GM19372 (cell line): ENCODE data around the gene FAM240A.
"Not testable (repeated sequence)": the region's sequence is repeated elsewhere in the genome, so short reads cannot be mapped to it uniquely, and the experiment has no call there.

Experiments used
- ATAC-seq: cut with Tn5 transposase; IDR thresholded peaks from one replicate; pipeline ENCODE4 v1.9.1; 2021; ENCODE audit warnings: mild to moderate bottlenecking, low read depth, moderate library complexity; ENCODE audit not compliant: unreplicated experiment

The FAM240A gene

DNA sequence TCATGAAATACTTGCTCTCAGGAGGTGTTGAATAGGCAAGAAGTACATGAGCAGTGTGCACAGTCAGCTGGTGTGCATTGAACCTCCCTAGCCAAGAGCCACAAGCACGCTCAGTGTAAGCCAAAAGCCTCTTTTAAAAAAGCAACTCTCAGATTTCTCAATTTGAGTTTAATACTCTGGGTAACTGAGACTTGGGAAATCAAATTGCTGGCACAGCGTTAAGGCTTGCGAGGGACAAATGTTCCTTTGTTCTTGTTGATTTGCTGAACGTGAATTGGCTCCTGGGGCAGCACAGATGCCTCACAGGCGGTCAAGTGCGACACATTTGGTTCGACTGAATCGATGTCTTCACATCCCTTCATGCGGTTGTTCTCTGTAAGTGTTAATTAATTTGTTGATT lies at the start of gene FAM240A:
FAM240A (plus strand) TSS at position 202 of the 400 bp plus-strand sequence; CDS start at position 361, 159 bp downstream.
- no peak for ATAC-seq

- no peak for ATAC-seq
These were observed 47.9 kb upstream of the FAM240A start for GRCh38 chr3:46564190-46565021.

DNA sequence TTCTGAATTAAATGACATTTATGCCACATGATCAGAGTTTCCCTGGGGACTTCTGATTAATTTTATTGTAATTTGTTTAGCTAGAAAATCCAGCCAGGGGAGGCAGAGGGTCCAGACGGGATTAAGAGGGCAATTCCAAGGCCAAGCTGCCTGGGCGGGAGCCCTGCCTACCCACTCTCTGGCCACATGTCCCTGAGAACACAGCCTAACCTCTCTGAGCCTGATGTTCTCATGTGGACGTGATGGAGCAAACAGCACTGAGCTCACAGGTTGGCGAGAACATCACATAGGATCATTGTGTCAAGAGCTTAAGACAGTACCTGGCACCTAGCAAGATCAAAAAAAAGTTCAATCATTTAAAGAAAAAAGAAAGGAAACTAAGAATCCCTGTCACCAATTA lies 47.2 kb upstream of the FAM240A start:
- no peak for ATAC-seq

DNA sequence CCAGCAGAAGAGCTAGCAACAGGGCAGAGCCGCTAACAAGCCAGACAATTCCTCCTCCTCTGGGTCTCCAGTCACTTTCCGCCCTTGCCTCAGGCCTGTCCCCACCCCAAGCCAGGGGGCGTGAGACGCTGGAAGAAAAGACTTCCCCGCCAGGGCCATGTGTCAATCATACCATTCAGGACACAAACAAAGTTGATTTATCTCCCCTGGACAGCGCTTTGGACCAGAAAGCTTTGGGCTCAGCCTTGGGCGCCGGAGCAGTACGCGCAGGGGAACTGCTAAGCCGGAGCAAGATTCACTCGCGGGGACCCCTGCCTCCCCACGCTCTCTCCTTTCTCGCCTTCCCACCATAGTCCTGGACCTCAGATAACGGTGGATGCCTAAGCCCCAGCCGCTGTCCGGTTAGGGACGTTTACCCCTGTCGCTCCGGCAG lies 46.7 kb upstream of the FAM240A start:
- no peak for ATAC-seq

- no peak for ATAC-seq
These were observed 46.2 kb upstream of the FAM240A start, which contains the start of gene LRRC2 for GRCh38 chr3:46566040-46566641. TSS of gene LRRC2 (minus strand) at chr3:46566302. CDS start at chr3:46551591, 14,711 bp downstream.

- no peak for ATAC-seq
These were observed 40.6 kb upstream of the FAM240A start for GRCh38 chr3:46571684-46572083.

DNA sequence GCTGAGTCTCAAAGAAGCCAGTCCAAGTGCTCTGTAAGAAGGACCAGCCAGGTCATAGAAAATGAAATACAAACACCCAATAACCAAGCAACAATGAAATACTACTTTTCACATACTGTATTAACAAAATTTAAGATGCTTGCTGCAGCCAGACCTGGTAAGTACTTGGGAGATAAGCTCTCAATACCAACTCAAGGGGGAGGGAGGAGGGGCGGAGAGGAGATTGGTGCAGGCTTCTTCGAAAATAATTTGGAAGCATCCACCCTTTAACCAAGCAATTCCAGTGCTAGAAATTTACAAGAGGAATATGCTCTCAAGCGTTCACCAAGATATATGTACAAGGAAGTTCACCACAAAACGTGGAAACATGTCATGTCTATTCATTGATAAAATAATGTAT lies 38.6 kb upstream of the FAM240A start:
- no peak for ATAC-seq

DNA sequence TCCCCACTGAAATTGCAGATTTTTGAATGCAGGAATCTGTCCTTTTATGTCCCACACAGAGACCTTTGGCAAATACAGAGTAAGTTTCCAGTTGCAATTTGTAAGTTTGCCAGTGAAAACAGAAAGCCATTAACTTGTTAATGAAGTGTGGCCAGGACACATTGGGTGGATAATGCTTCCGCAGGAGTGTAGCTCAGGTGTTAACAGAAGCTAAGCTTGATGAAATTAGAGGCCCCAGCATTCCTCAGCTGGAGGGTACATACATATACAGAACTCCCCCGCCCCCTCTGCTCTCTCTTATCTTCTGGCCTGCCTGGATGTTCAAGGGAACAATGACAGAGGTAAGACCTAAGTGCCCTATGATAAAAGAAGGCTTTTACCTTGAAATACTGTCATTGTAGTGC lies 38.1 kb upstream of the FAM240A start:
- ATAC-seq = no peak

GRCh38 chr3:46574881-46575576 lies 37.3 kb upstream of the FAM240A start:
- ATAC-seq = no peak

DNA sequence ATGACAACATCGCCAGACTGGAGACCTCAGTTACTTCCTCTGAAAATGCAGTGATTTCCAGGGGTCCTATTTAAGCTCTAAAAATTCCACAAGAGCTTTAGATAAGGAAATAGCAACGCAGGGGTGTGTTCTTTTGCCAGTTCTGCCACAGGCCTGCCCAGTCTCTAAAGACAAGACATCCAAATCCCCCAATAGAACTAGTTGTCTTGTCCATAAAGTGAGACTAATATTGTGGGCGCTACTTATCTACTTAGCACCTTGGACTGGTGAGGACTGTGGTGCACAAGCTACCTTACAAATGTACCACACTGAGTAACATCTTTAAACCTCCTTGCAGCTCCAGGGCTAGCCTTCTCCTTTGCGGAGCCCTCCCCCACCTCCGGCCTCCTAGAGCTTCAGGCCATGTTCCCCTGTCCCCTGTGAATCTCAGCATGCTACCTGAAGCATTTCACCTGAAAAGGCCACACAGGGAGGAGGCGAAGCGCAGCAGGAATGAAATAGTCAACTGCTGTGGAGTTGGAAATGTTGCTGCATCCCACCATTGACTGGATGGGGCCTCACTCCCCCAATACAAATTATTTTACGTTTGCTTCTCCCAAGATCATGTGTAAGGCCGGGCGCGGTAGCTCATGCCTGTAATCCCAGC lies 36.6 kb upstream of the FAM240A start:
- no peak for ATAC-seq

DNA sequence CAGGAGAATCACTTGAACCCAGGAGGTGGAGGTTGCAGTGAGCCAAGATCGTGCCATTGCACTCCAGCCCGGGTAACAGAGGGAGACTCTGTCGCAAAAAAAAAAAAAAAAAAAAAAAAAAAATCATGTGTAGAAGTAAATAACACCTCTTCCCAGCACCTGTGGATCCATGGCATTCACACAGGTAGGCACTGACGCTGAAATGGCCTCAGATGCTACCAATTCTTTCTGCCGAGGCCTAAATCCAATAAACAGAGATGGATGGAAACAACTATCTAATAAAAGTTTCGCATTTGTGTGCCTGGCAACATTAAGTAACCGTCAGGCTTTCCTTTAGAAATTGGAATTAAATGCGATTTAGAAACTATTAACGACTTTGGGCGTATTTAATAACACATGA lies 35.9 kb upstream of the FAM240A start:
- ATAC-seq = no peak

DNA sequence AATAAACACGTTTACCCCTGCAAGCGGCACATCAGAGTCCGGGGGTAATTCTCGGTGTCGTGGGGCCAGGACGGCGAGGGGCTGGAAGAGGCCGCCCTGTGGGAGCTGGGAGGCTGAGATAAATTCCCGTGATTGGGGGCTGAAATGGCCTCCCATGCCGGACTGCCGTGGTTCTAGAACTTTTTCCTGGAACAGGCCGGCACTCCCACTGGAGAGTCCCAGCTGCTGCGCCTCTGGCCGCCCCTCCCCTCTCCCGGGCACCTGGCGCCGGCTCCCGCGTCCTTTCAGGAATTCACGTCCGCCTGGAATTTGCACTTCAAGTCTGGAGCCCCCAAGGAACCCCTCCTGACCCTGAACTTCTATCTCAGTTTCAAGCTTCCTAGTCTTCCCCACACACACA lies 35.4 kb upstream of the FAM240A start:
- no peak for ATAC-seq

GRCh38 chr3:46577580-46578249 lies 34.6 kb upstream of the FAM240A start:
- not testable (repeated sequence) for ATAC-seq

DNA sequence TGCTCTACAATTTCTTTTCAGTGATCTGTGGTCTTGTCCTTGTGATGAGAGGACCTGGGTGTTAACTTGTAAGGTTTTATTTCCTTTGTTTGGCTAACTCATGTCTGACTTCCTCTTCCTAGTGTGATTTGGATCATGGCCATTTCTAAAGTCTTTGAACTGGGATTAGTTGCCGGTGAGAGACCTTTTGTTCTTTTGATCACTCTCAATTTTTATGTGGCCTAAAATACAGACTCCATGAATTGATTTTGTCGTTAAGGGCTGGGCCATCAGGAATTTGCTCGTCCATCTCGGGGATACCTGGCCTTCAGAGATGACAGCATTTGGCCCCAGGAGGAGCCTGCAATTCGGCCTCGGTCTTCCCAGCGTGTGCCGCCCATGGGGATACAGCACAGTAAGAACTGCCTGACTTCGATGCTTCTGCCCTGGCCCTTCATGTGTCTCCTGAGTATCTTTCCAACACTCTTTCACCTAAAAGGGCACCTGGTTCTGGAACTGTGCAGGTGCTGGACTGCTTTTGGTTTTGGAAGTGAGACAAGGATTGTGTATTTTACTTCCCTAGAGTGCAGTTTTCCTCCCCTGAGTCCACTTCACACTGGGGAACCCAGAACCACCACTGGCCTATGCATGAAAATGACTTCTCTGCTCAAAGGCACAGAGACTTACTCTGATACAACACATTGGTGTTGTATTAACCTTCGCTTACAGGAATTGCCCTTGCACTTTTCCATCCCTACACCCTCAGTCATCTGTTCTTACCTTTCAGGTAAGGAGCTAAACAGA lies 33.2 kb upstream of the FAM240A start:
- ATAC-seq = no peak

DNA sequence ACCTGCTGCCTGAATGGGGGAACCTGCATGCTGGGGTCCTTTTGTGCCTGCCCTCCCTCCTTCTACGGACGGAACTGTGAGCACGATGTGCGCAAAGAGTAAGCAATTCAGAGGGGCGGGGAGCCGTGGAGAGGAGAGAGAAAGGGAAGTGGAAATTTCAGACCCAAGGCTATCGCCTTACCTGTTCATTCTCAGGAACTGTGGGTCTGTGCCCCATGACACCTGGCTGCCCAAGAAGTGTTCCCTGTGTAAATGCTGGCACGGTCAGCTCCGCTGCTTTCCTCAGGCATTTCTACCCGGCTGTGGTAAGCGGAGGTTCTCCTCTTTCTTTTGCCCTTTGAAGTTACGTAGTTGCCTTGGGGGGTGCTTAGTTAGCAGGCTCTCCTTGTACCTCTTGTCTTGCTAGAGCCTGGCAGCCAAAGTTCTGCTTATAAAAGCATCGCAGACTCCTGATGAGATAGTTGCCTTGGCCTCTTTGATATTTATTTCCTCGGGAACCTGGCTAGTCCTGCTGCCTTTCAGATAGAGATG lies 32.5 kb upstream of the FAM240A start:
- no peak for ATAC-seq

- ATAC-seq = no peak
These were observed 31.6 kb upstream of the FAM240A start for GRCh38 chr3:46580675-46581074.

DNA sequence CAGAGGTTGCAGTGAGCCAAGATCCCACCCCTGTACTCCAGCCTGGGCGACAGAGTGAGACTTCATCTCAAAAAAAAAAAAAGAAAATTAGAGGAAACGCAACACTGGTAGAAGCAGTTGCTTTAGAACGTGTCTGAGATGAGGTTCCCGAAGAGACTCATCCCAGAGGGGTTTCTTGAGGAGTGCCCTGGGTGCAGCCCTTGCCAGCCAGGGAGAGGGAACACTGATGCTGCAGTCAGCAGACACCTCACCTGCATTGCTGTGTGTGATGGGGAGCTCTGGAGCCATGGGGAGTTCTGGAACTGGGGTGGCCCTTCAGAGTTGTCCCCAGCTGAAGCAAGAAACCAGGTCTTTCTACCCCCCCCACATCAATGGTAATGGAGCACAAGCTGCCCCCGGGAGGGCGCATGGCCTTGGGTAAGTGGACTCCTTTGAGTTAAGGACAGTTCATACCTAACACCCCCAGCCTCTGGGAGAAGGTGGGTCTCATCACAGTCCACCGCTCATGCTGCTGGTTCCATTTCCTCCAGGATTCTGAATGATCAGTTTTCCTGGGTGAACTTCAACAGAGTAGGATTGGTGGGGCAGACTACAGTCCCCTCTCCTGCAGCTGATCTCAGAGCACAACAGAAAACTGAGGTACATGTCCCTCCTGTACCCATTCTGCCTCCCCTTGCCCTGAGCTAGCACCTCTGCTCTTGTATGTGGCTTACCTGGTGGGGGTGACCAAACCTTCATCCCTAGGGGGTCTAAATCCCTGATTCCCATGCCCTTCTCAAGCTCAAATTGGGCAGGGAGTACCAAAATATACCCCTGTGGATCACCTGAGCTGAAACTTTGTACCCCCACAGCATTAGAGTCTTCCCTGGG lies 27.5 kb upstream of the FAM240A start:
- no peak for ATAC-seq
